Endometrium (tissue), 2 donors: ENCODE measurements around the gene MYO19.

Experiments
- FAIRE-seq: peaks from 2 replicates; lab custom pipeline; 2012; peaks lifted over from hg19 to GRCh38; lab: Jason Lieb, UNC
- donor health status: control.
- donor health status: control.

The MYO19 gene, protein sequence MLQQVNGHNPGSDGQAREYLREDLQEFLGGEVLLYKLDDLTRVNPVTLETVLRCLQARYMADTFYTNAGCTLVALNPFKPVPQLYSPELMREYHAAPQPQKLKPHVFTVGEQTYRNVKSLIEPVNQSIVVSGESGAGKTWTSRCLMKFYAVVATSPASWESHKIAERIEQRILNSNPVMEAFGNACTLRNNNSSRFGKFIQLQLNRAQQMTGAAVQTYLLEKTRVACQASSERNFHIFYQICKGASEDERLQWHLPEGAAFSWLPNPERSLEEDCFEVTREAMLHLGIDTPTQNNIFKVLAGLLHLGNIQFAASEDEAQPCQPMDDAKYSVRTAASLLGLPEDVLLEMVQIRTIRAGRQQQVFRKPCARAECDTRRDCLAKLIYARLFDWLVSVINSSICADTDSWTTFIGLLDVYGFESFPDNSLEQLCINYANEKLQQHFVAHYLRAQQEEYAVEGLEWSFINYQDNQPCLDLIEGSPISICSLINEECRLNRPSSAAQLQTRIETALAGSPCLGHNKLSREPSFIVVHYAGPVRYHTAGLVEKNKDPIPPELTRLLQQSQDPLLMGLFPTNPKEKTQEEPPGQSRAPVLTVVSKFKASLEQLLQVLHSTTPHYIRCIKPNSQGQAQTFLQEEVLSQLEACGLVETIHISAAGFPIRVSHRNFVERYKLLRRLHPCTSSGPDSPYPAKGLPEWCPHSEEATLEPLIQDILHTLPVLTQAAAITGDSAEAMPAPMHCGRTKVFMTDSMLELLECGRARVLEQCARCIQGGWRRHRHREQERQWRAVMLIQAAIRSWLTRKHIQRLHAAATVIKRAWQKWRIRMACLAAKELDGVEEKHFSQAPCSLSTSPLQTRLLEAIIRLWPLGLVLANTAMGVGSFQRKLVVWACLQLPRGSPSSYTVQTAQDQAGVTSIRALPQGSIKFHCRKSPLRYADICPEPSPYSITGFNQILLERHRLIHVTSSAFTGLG

DNA sequence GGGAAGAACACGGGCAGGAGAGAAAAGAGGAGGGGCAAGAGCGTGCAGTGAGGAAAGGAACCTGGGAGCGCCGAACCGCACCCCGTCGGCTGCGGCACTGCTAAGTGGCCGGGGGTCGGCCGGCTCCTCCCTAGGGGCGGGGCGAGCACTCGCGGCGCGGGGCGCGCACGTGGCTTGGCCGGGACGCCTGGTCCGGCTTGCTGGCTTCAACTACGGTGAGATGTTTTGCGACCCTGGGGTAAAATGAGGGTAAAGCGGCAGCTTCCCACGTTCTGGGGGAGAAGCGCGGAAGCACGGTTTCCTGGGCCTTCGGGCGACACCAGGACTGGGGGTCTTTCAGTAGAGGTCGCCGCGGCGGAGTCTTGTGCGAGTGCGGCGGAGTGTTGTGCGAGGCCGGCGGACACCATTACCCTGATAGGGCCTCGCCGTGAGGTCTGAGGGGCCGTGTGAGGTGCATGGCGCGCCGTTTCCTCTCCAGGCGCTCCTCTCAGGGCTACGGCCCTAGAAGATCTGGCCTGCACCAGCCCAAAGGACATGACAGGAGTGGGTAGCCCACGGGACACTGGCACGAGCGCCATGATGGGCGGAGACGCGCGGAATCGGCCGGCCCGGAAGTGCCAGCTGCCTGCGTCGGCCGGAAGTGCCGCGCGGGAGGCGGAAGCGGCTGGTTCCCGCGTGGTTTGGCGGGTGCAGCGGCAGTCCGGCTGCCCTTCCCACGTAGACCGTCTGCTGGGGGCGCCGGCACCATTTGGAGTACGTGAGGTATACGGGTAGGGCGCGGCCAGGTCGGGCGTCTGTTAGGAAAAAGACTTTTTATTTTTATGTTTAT is at the start of gene MYO19, which contains the start of gene PIGW:
MYO19 (minus strand) TSS at position 29 of the 829 bp plus-strand sequence. CDS start 2,330 bp downstream, outside the sequence.
PIGW (plus strand) TSS at position 148 of the 829 bp plus-strand sequence. CDS start 2,115 bp downstream, outside the sequence.
- no peak for FAIRE-seq

- FAIRE-seq = no peak
Measured at GRCh38 chr17:36583787-36584186, 49.1 kb upstream of the MYO19 start.

GRCh38 chr17:36578671-36579070 is 44.0 kb upstream of the MYO19 start:
- no peak for FAIRE-seq

- no peak for FAIRE-seq
Measured at GRCh38 chr17:36576793-36577192, 42.1 kb upstream of the MYO19 start.

- FAIRE-seq = no peak
Measured at GRCh38 chr17:36575028-36575427, 40.4 kb upstream of the MYO19 start.

- no peak for FAIRE-seq
Measured at GRCh38 chr17:36566081-36566480, 31.4 kb upstream of the MYO19 start.

DNA sequence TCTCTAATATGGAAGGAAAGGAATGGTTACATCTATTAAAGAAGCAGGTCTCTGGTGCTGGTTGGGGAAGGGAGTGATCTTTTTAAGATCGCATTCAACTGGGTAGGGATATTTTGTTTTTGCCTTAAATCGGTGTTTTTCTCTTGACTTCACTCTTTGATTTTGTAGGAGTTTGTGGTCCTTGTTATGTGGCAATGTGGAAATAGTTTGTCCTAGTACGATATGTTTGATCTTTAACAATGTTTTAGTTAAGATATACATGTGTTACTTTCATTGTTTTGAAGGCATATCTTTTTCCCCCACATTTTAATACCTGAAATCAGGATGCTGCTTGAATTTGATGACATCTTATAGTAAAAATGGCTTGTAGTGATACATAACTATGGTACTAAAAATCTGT is 18.8 kb upstream of the MYO19 start:
- no peak for FAIRE-seq

DNA sequence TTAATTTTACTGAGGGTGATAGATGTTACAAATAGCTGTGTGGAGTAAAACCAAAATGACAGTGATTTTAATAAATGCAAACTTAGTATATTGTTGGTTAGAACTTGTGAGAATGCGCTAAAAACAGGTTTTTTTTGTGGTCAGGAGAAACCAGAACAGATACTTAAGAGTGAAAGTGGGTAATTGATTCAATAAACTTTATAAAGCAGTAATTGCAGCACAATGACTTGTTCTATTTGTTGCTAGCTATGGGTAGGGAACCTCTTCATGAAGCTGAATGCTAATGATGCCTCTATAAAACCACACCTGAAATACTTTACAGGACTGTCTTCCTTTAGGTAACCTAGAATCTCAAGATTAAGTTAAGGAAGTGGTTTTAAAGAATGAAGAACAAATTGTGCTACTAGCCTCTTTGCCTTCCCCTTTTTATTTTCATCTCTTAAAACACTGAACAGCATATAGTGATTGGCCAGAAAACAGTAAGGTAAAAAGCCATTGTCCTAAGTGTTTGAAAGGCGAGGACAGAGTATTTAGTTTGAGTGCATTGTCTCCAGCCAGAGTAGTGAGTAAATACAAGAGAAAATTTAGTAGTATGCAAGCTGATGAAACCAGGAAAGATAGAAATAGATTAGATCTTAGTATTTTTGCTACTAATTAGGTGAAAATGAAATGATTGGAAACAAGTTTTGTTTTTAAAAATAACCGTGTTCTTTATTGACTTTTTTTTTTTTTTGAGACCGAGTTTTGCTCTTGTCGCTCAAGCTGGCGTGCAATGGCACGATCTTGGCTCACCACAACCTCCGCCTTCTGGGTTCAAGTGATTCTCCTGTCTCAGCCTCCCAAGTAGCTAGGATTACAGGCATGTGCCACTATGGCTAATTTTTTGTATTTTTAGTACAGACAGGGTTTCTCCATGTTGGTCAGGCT is 16.1 kb upstream of the MYO19 start:
- no peak for FAIRE-seq

- no peak for FAIRE-seq
Measured at GRCh38 chr17:36547776-36548175, 13.1 kb upstream of the MYO19 start.

- no peak for FAIRE-seq
Measured at GRCh38 chr17:36546418-36547093, 11.9 kb upstream of the MYO19 start.

DNA sequence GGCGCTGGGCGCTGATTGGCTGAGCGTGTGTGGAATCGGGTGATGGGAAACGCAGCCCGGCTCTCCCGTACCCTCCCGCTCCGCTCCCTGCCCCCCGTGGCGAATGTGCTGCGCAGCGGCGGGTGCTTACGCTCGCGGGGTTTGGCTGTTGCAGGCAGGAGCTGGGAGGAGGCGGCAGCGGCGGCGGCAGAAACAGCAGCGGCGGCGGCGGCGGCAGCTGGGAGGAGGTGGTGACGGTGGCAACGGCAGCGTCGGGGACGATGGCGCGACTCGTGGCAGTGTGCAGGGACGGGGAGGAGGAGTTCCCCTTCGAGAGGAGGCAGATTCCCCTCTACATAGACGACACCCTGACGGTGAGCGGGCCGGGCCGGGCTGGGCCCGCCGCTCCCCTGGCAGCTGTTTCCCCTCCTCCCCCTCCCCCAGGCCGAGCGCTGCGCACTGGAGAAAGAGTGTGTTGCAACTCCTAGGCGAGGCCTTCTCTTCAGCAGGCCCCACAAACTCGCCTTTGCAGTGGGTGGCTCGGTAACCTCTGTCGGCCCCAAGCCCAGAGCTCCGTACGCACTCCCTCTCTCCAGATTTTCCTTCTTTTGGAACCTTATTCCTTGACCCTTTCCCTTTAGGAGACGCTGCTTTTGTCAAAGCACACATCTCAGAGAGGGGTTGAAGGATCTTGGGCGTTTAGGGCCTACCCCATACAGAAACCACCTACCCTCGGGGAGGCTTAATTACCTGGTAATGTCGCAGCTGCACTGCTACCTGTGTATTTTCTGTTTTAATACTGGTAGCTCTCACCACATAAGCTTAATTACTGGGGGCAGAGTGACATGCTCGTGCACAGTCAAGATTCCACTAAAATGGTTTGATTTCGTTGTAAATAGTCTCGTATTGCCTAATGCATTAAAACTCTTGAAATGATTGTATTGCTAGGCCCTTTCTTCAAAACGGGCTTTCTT is 11.1 kb upstream of the MYO19 start:
- FAIRE-seq = no peak

DNA sequence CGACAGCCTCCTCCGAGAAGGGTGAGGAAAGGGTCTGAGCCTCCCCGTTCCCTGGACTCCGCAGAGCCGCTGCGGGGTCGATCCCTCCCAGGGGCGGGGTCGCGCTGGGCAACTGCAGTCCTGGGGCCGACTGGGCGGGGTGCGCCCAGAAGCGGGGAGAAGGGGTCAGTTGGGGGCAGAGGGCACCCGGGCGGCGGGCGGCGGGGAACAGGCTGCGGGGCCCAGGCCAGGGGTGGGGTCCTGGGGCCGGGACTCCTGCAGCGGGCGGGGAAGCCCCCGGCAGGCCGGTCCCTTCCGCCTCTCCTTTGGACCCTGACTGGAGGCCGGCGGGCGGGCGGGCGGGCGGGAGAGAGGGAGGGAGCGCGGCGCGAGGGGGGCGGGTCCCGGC is 10.4 kb upstream of the MYO19 start:
- no peak for FAIRE-seq

DNA sequence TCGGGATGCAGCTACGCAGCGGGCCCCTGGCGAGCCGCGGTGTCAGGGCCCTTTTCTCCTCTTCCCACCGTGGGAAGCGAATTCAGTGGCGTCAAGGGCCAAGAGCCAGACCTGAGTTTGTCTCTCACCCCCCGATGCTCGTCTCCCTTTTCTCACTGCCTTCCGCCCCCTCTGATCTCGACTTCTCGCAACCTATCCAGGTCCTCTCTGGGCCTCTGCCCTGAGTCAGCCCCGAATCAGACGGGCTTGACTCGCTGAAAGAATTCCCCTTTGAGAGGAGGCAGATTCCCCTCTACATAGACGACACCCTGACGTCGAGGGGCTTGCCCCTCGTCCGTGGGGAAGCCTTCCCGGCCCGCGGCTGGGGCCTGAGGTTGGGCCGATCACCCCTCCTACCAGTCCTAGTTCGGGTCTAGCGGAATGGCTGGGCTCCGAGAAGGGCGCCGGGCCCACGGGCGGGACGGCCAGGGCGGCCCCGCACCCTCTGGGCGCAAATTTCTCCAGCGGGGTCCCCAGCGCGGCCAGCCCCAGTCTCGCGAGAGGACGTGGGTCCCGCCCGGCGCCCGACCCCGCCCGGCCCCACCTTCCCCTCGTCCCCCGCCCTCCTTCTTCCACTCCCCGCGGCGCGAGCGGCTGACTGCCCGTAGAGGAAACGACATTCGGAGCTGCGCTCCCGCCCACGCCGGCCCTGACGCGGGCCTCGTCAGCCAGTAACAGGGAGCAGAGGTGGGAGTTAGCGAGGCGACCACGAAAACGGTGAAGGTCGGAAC is 9.8 kb upstream of the MYO19 start, which contains the start of gene GGNBP2:
GGNBP2 (plus strand) TSS at position 613 of the 770 bp plus-strand sequence. CDS start 806 bp downstream, outside the sequence.
- FAIRE-seq = no peak

GRCh38 chr17:36544044-36544306 is 9.3 kb upstream of the MYO19 start:
- FAIRE-seq = no peak

DNA sequence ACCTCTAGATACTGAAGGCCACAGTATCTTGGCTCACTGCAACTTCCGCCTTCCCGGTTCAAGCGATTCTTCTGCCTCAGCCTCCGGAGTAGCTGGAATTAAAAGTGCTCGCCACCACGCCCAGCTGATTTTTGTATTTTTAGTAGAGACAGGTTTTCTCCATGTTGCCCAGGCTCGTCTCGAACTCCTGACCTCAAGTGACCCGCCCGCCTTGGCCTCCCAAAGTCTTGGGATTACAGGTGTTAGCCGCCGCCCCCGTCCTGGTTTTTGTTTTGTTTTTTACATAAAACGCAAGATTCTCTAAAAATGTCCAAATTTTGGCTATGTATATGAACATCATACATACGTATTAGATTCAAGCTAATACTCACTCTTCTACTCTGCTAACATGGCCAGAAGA is 8.1 kb upstream of the MYO19 start:
- FAIRE-seq = no peak

DNA sequence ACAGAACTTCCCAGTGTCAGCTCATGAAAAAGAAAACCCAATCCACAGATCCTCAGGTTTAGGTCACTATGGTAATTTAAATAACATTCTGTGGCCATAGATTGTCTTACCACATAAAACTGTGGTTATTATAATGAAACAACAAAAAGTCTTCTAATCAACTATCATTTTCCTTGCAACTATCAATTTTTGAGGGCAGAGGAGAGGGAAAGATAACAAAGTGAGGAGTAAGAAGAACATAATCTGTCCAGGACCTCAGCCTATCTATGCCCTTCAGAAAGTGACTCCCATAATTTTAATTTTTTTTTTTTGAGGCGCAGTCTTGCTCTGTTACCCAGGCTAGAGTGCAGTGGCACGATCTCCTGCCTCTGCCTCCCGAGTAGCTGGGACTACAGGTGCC is 6.0 kb upstream of the MYO19 start:
- FAIRE-seq = no peak

DNA sequence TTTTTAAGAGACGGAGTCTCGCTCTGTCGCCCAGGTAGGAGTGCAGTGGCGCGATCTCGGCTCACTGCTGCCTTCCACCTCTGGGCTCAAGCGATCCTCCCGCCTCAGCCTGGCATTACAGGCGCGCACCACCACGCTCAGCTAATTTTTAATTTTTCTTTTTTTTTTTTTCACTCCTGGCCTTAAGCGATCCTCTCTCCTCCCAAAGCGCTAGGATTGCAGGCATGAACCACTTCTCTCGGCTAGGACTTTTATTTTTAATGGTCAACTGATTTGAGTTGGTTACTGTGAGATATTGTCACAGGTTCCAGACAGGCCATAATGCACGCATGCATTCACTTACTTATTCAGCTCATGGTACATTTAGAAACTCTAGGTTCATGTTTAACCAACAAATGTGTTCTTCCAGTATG is 1.0 kb upstream of the MYO19 start:
- no peak for FAIRE-seq
